ENCODE data around the gene ZNF789. TPM values are rescaled to one million over a fixed set of nuclear protein-coding genes. Genes with fewer than 3 reads are reported as not detected.

Gene ZNF789
- total and polyA plus RNA-seq, 9 of the 15 experiments (the other 6 are each of a cell fraction or from before 2014, with no cell fraction given), result 6.1 to 57.0 (median 24.8) TPM

DNA sequence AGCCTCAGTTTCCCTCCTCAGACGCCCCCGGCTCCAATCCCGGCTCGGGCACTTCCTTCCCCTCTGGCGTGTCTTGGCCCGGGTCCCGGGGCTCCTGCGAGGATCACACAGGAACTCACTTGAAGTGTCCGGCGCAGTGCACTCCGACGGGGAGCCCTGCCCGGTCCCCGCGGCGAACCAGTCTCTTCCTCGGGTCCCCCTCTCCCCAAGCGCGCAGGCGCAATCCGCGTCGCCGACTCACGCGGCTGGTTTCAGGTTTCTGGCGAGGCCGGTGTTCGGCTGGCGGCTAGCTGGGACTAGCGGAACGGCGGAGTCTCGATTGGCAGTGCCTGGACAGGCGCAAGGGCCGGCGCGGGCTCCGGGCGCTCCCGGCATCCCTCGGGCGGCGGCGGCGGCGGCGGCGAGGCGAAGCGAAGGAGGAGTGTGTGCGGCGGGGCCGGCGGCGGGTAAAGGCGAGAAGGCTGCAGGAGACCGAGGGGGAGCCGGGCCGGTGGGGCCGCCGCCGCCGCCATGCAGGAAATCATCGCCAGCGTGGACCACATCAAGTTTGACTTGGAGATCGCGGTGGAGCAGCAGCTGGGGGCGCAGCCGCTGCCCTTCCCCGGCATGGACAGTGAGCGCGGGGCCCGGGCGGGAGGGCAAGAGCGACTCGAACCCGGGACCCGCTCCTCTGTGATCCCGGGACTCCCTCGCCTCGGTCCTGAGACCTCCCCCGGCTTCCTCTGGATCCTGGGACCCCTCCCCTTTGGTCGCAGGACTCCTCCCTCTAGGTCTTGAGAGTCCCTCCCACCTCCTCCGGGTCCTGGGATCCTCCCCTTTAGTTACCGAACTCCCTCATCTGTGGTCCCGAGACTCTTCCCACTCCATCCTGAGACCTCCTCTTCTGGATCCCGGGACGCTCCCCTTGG lies 33.9 kb upstream of the ZNF789 start, which contains the start of the genes CPSF4 and PTCD1 (continued):
- TF ChIP-seq, protein P1, sequence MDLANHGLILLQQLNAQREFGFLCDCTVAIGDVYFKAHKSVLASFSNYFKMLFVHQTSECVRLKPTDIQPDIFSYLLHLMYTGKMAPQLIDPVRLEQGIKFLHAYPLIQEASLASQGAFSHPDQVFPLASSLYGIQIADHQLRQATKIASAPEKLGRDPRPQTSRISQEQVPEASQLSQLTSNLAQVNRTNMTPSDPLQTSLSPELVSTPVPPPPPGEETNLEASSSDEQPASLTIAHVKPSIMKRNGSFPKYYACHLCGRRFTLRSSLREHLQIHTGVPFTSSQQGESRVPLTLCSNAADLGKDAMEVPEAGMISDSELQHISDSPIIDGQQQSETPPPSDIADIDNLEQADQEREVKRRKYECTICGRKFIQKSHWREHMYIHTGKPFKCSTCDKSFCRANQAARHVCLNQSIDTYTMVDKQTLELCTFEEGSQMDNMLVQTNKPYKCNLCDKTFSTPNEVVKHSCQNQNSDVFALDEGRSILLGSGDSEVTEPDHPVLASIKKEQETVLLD (IDR thresholded peaks at IDR 0.05), result peak; percentile 52; the same call in 1 of the 2 replicates
- TF ChIP-seq ZMIZ1 (IDR thresholded peaks at IDR 0.05; ENCODE audit: low read depth in 2 of 2, low read length in 2 of 2) (peak; percentile 15 to 99; a peak in 2 of 4 replicates), CGGBP1 (CRISPR knock-in tag; IDR thresholded peaks at IDR 0.05) (peak; percentile 55; the same call in 1 of the 2 replicates), PHF21A (IDR thresholded peaks at IDR 0.05; ENCODE audit: borderline replicate concordance, low read depth) (no peak), KAT8 (IDR thresholded peaks at IDR 0.05; ENCODE audit: low read depth) (no peak), ZC3H4 (CRISPR knock-in tag; IDR thresholded peaks at IDR 0.05; ENCODE audit: borderline replicate concordance) (no peak), ZFX (CRISPR knock-in tag; IDR thresholded peaks at IDR 0.05) (peak; percentile 78), SREBF1 (IDR thresholded peaks at IDR 0.05; ENCODE audit: borderline replicate concordance, low read depth, low read length) (no peak), HDAC3 (IDR thresholded peaks at IDR 0.05; ENCODE audit: borderline replicate concordance, partially characterized antibody) (no peak), NR3C1 (CRISPR knock-in tag; IDR thresholded peaks at IDR 0.05) (no peak), ZNF589 (CRISPR knock-in tag; IDR thresholded peaks at IDR 0.05; ENCODE audit: low read depth) (no peak), ZNF140 (CRISPR knock-in tag; IDR thresholded peaks at IDR 0.05) (no peak), CEBPB (tag; IDR thresholded peaks at IDR 0.05) (no peak), DEAF1 (CRISPR knock-in tag; IDR thresholded peaks at IDR 0.05) (0 out of 2 replicates have a peak, but pooled peaks have one; percentile 2), SMARCB1 (IDR thresholded peaks at IDR 0.05; ENCODE audit: insufficient read length, low read depth) (no peak), FOS (IDR thresholded peaks at IDR 0.05; ENCODE audit: extremely low read depth, insufficient read length) (no peak), CBX2 (IDR thresholded peaks at IDR 0.05; ENCODE audit: insufficient read depth, low read length, poor library complexity, severe bottlenecking) (no peak), COPS2 (conservative IDR thresholded peaks at IDR 0.05) (no peak), FOXJ3 (CRISPR knock-in tag; IDR thresholded peaks at IDR 0.05) (no peak), ILK (tag; IDR thresholded peaks at IDR 0.05; ENCODE audit: borderline replicate concordance, low read depth) (no peak), MTA2 (IDR thresholded peaks at IDR 0.05; ENCODE audit: low read depth) (no peak)

All from K562 (cell line).